ENCODE measurements around the gene LMF1. TPM values are rescaled to one million over a fixed set of nuclear protein-coding genes. Genes with fewer than 3 reads are reported as not detected.

LMF1 gene
- total and polyA plus RNA-seq, 2 of the 13 experiments (the other 11 are each of a cell fraction or from before 2014, with no cell fraction given): 6.8 to 8.5 TPM

- no peak for TF ChIP-seq ZNF142 (CRISPR knock-in tag; IDR thresholded peaks at IDR 0.05)
- no peak for TF ChIP-seq U2AF2 (IDR thresholded peaks at IDR 0.05; ENCODE audit: low read depth, low read length)
- no peak for TF ChIP-seq KAT8 (CRISPR knock-in tag; IDR thresholded peaks at IDR 0.05)
- no peak for TF ChIP-seq SOX5 (CRISPR knock-in tag; IDR thresholded peaks at IDR 0.05; ENCODE audit: borderline replicate concordance)
Measured at GRCh38 chr16:920717-921116, 50.1 kb downstream of the LMF1 start (continued).

GRCh38 chr16:920051-920681 is 50.6 kb downstream of the LMF1 start:
- FAIRE-seq (no peak), DNase-seq (ENCODE audit: low spot score) (no peak), ATAC-seq (no peak)
- Histone ChIP-seq H3K36me3 (replicated peaks in 1 of 2; ENCODE audit: control insufficient read depth in 1 of 2, insufficient read depth in 2 of 2, low read length in 2 of 2) (no peaks in the 10 kb centered on the region), H3K27me3 (ENCODE audit: control insufficient read depth in 1 of 2, insufficient read depth in 2 of 2, low read length in 2 of 2) (no peaks in the 10 kb centered on the region), H4K20me1 (ENCODE audit: insufficient read depth, low read length) (no peaks in the 10 kb centered on the region), H3K9me3 (ENCODE audit: low read length) (no peaks in the 10 kb centered on the region), H3K4me3 (replicated peaks in 1 of 3; ENCODE audit: insufficient read depth in 1 of 3, low read depth in 2 of 3, low read length in 3 of 3) (no peak overlapping the region), H3K27ac (ENCODE audit: extremely low read length, insufficient read depth, low read length) (no peak overlapping the region), H2AFZ (ENCODE audit: low read length) (no peak overlapping the region), H3K9ac (ENCODE audit: insufficient read depth, low read depth, low read length) (no peak overlapping the region), H3K79me2 (ENCODE audit: insufficient read depth, low read length) (no peaks in the 10 kb centered on the region), H3K4me2 (ENCODE audit: low read depth, low read length) (no peak overlapping the region), H3K4me1 (ENCODE audit: insufficient read depth, low read length) (0 out of 2 replicates have a peak, but pooled peaks cover 6% of the 10 kb centered on the region)
- ChIA-PET CTCF (ENCODE audit: low intra/inter-chr PET ratio, low total read pairs) (no interaction called here), POLR2A (no interaction called here)
- 72% methylated on average over 20 of the region's 23 CpGs for WGBS (ENCODE audit: low lambda C conversion rate)
- no TSS peak for BruUV-seq (replicated peaks)
- in situ Hi-C loops (cut with HindIII; ENCODE audit: extremely low pct_ligation_motif_present, low pct_unique_long_range_greater_than_20kb): no loop called here
- intact Hi-C loops (cut with micrococcal nuclease; ENCODE audit: unreplicated experiment): no loop called here
- TF ChIP-seq CHCHD3 (CRISPR knock-in tag; IDR thresholded peaks at IDR 0.05) (no peak), ATF7-NPFF (CRISPR knock-in tag; IDR thresholded peaks at IDR 0.05; ENCODE audit: low read depth) (no peak), ZNF580 (CRISPR knock-in tag; IDR thresholded peaks at IDR 0.05; ENCODE audit: borderline replicate concordance, low read depth) (no peak), YEATS2 (CRISPR knock-in tag; IDR thresholded peaks at IDR 0.05; ENCODE audit: borderline replicate concordance) (no peak), ZNF446 (CRISPR knock-in tag; IDR thresholded peaks at IDR 0.05) (no peak), KDM2A (CRISPR knock-in tag; IDR thresholded peaks at IDR 0.05; ENCODE audit: borderline replicate concordance, low read depth) (no peak), ZNF766 (CRISPR knock-in tag; IDR thresholded peaks at IDR 0.05; ENCODE audit: borderline replicate concordance) (no peak), SAP130 (CRISPR knock-in tag; IDR thresholded peaks at IDR 0.05; ENCODE audit: low read depth) (no peak), HNRNPH1 (optimal IDR thresholded peaks at IDR 0.05; ENCODE audit: low read depth, low read length) (no peak), MAF1 (CRISPR knock-in tag; IDR thresholded peaks at IDR 0.05; ENCODE audit: borderline replicate concordance) (no peak)

Data from HepG2 (cell line).